H9 (cell line): Measurements from ENCODE around the gene FAM43B. TPM values are rescaled to one million over a fixed set of nuclear protein-coding genes. Genes with fewer than 3 reads are reported as not detected.

Experiments
- DNase-seq: peaks from one replicate; pipeline ENCODE4 v3.0.0-alpha.2; 2017
- H2AFZ ChIP-seq: one replicate; pipeline ENCODE4 v1.6.1; 2013; ENCODE audit warnings: mild to moderate bottlenecking, low read length, control low read depth, moderate library complexity
- H2AK5ac ChIP-seq: 2 replicates; pipeline ENCODE4 v1.6.1; 2013; ENCODE audit warnings: low read length, control low read depth, mixed read lengths; ENCODE audit not compliant: insufficient read length
- H2BK120ac ChIP-seq: one replicate; pipeline ENCODE4 v1.6.1; 2013; ENCODE audit warnings: low read depth, mild to moderate bottlenecking, low read length, control low read depth, inconsistent platforms; ENCODE audit not compliant: poor library complexity, severe bottlenecking
- H2BK12ac ChIP-seq: 2 replicates; pipeline ENCODE4 v1.6.1; 2013; ENCODE audit warnings: low read length, control low read depth, mixed read lengths, low read depth; ENCODE audit not compliant: insufficient read length
- H2BK15ac ChIP-seq: 2 replicates; pipeline ENCODE4 v1.6.1; 2013; ENCODE audit warnings: low read depth, low read length, control low read depth
- H2BK20ac ChIP-seq: one replicate; pipeline ENCODE4 v1.6.1; 2013; ENCODE audit warnings: low read depth, mild to moderate bottlenecking, low read length, control low read depth, inconsistent platforms; ENCODE audit not compliant: poor library complexity, severe bottlenecking
- H2BK5ac ChIP-seq: 2 replicates; pipeline ENCODE4 v1.6.1; 2013; ENCODE audit warnings: low read length, control low read depth, mixed read lengths; ENCODE audit not compliant: insufficient read length
- H3K14ac ChIP-seq: 2 replicates; pipeline ENCODE4 v1.6.1; 2013; ENCODE audit warnings: low read length, control low read depth; ENCODE audit not compliant: insufficient read depth
- H3K18ac ChIP-seq: 2 replicates; pipeline ENCODE4 v1.6.1; 2013; ENCODE audit warnings: low read depth, mild to moderate bottlenecking, mixed read lengths, low read length, control low read depth; ENCODE audit not compliant: insufficient read length
- H3K23ac ChIP-seq: 2 replicates; pipeline ENCODE4 v1.6.1; 2013; ENCODE audit warnings: low read length, control low read depth, mixed read lengths, low read depth; ENCODE audit not compliant: insufficient read length
- H3K23me2 ChIP-seq: 2 replicates; pipeline ENCODE4 v1.6.1; 2013; ENCODE audit warnings: low read depth, mild to moderate bottlenecking, mixed read lengths, low read length, control low read depth; ENCODE audit not compliant: insufficient read length, poor library complexity, severe bottlenecking
- H3K27ac ChIP-seq: 2 replicates; pipeline ENCODE4 v1.5.1; 2013; ENCODE audit warnings: low read length, control low read depth, mixed read lengths, low read depth; ENCODE audit not compliant: insufficient read length
- H3K27me3 ChIP-seq: 2 replicates; pipeline ENCODE4 v1.6.1; 2013; ENCODE audit warnings: low read length, control low read depth, inconsistent platforms; ENCODE audit not compliant: insufficient read depth
- H3K4ac ChIP-seq: 2 replicates; pipeline ENCODE4 v1.6.1; 2013; ENCODE audit warnings: low read depth, mild to moderate bottlenecking, control low read depth, inconsistent platforms, low read length, moderate library complexity
- H3K4me1 ChIP-seq: 2 replicates; pipeline ENCODE4 v1.6.1; 2013; ENCODE audit warnings: low read length, control low read depth, inconsistent platforms; ENCODE audit not compliant: insufficient read depth
- H3K4me2 ChIP-seq: 2 replicates; pipeline ENCODE4 v1.6.1; 2013; ENCODE audit warnings: low read length, control low read depth, mixed read lengths; ENCODE audit not compliant: insufficient read length, insufficient read depth
- H3K56ac ChIP-seq: 2 replicates; pipeline ENCODE4 v1.6.1; 2013; ENCODE audit warnings: low read depth, mild to moderate bottlenecking, mixed read lengths, low read length, control low read depth; ENCODE audit not compliant: insufficient read length
- H3K79me1 ChIP-seq: 2 replicates; pipeline ENCODE4 v1.6.1; 2013; ENCODE audit warnings: low read depth, mild to moderate bottlenecking, moderate library complexity, low read length, control low read depth, inconsistent platforms; ENCODE audit not compliant: insufficient read depth, poor library complexity, severe bottlenecking
- H3K79me2 ChIP-seq: 2 replicates; pipeline ENCODE4 v1.6.1; 2013; ENCODE audit warnings: low read length, control low read depth, inconsistent platforms; ENCODE audit not compliant: insufficient read depth
- H3K9ac ChIP-seq: 2 replicates; pipeline ENCODE4 v1.6.1; 2013; ENCODE audit warnings: low read length, control low read depth, mixed read lengths; ENCODE audit not compliant: insufficient read length; ENCODE audit errors: extremely low read depth
- H3K9me3 ChIP-seq: one replicate; pipeline ENCODE4 v1.6.1; 2013; ENCODE audit warnings: low read depth, low read length, inconsistent platforms; ENCODE audit not compliant: control insufficient read depth
- H3T11ph ChIP-seq: one replicate; pipeline ENCODE4 v1.6.1; 2013; ENCODE audit warnings: mild to moderate bottlenecking, low read length, control low read depth, inconsistent platforms
- H4K20me1 ChIP-seq: one replicate; pipeline ENCODE4 v1.6.1; 2013; ENCODE audit not compliant: control insufficient read depth, insufficient read length, insufficient read depth
- H4K5ac ChIP-seq: 2 replicates; pipeline ENCODE4 v1.6.1; 2013; ENCODE audit warnings: low read depth, mild to moderate bottlenecking, mixed read lengths, low read length, control low read depth; ENCODE audit not compliant: insufficient read length
- H4K8ac ChIP-seq: replicated peaks from 2 replicates; pipeline ENCODE4 v1.6.1; 2013; ENCODE audit warnings: low read length, control low read depth, mixed read lengths, low read depth; ENCODE audit not compliant: insufficient read length
- H4K91ac ChIP-seq: 2 replicates; pipeline ENCODE4 v1.6.1; 2013; ENCODE audit warnings: low read depth, mild to moderate bottlenecking, moderate library complexity, mixed read lengths, low read length, control low read depth; ENCODE audit not compliant: insufficient read length
- H3K27ac Mint-ChIP-seq, 3 experiments: 2 replicates in 2 of 3; 3 replicates in 1 of 3; pipeline ENCODE4 v1.8.0; 2020 to 2021; ENCODE audit warnings: mixed read lengths in 3 of 3, mild to moderate bottlenecking in 1 of 3, moderate library complexity in 1 of 3
- H3K27me3 Mint-ChIP-seq: 2 replicates; pipeline ENCODE4 v1.8.0; 2021; ENCODE audit warnings: low read depth, mild to moderate bottlenecking, moderate library complexity, mixed read lengths
- H3K36me3 Mint-ChIP-seq, 3 experiments: 2 replicates in 2 of 3; 3 replicates in 1 of 3; pipeline ENCODE4 v1.8.0; 2020 to 2021; ENCODE audit warnings: low read depth in 3 of 3, mixed read lengths in 3 of 3; ENCODE audit not compliant: insufficient read depth in 1 of 3
- H3K4me1 Mint-ChIP-seq, 2 experiments: 2 replicates each; pipeline ENCODE4 v1.8.0; 2020; ENCODE audit warnings: mixed read lengths in 2 of 2
- H3K4me3 Mint-ChIP-seq, 2 experiments: 2 replicates in 1 of 2; 3 replicates in 1 of 2; pipeline ENCODE4 v1.8.0; 2020 to 2021; ENCODE audit warnings: mild to moderate bottlenecking in 2 of 2, mixed read lengths in 2 of 2, moderate library complexity in 1 of 2
- H3K9me3 Mint-ChIP-seq, 2 experiments: 2 replicates in 1 of 2; 3 replicates in 1 of 2; pipeline ENCODE4 v1.8.0; 2020; ENCODE audit warnings: mild to moderate bottlenecking in 2 of 2, mixed read lengths in 2 of 2, moderate library complexity in 1 of 2
- CTCF ChIP-seq: fragments of 200-600 bp; sonication (generic); conservative IDR thresholded peaks from 3 replicates; pipeline ENCODE4 v1.8.0; 2021; ENCODE audit warnings: antibody characterized with exemption, mild to moderate bottlenecking
- WGBS: extraction: QIAGEN DNeasy Blood & Tissue Kit; methylation state at CpG from one replicate; pipeline ENCODE4 v1.1.7; 2013; ENCODE audit warnings: missing lambda C conversion rate, low lambda C conversion rate, mixed read lengths; ENCODE audit not compliant: insufficient read length; ENCODE audit errors: extremely low coverage; 5-methylcytosine and 5-hydroxymethylcytosine counted together
- total RNA-seq: library from RNA; stranded (reverse); gene quantifications from 2 replicates; pipeline ENCODE4 v1.2.1, GENCODE V29; 2021

The FAM43B gene
- total RNA-seq, 1 experiment from 2014 or later = 0.22 TPM

- TF ChIP-seq CTCF = no peak
- Mint-ChIP-seq H3K9me3 (no peaks in the 10 kb centered on the region; a peak in 1 of 5 replicates), H3K36me3 (peaks cover 0 to 2% (median 0%) of the 10 kb centered on the region in 3 experiments; a peak in 1 of 7 replicates), H3K27me3 (peaks cover 40% of the 10 kb centered on the region), H3K4me1 (peaks cover 3 to 7% of the 10 kb centered on the region in 2 experiments), H3K4me3 (no peak overlapping the region), H3K27ac (no peak overlapping the region)
- Histone ChIP-seq H2BK12ac (no peak overlapping the region), H3K23me2 (peaks cover 17% of the 10 kb centered on the region), H2AK5ac (no peak overlapping the region), H3K4me2 (no peak overlapping the region), H2AFZ (no peak overlapping the region), H3K79me2 (no peaks in the 10 kb centered on the region), H2BK5ac (no peak overlapping the region), H3T11ph (no peak overlapping the region), H3K14ac (no peak overlapping the region), H3K56ac (no peak overlapping the region), H2BK20ac (no peak overlapping the region), H2BK15ac (no peak overlapping the region), H3K23ac (no peak overlapping the region), H4K91ac (no peak overlapping the region), H4K20me1 (no peaks in the 10 kb centered on the region), H3K4ac (no peak overlapping the region), H3K9me3 (no peaks in the 10 kb centered on the region), H3K27ac (no peak overlapping the region), H2BK120ac (no peak overlapping the region), H3K9ac (no peak overlapping the region), H3K4me1 (no peaks in the 10 kb centered on the region), H3K18ac (no peak overlapping the region), H4K8ac (no peak overlapping the region), H3K27me3 (peaks cover 38% of the 10 kb centered on the region), H4K5ac (no peak overlapping the region), H3K79me1 (no peaks in the 10 kb centered on the region)
- WGBS = no CpG with 5 or more reads among the region's 4 CpGs
- DNase-seq = no peak
Measured at GRCh38 chr1:20555758-20556120, 3.4 kb downstream of the FAM43B start.
